HepG2 (cell line): ENCODE results near the gene GPR37L1. TPM values are rescaled to one million over a fixed set of nuclear protein-coding genes. Genes with fewer than 3 reads are reported as not detected.
A peak's percentile ranks its signal among the peaks of the same experiment; 100 is the strongest.

Source experiments
- ATF2 ChIP-seq: sonication (generic); formaldehyde crosslinking; IDR thresholded peaks from 2 replicates; pipeline ENCODE4 v1.4.0; 2020; ENCODE audit warnings: missing genetic modification reagents
- CTCF ChIP-seq: sonication (generic); formaldehyde crosslinking; IDR thresholded peaks from 2 replicates; pipeline ENCODE4 v1.5.0; 2020; ENCODE audit warnings: mild to moderate bottlenecking, missing genetic modification reagents, moderate library complexity
- GTF3A ChIP-seq: sonication (generic); formaldehyde crosslinking; conservative IDR thresholded peaks from 2 replicates; pipeline ENCODE4 v1.4.0; 2020; ENCODE audit warnings: mild to moderate bottlenecking, missing genetic modification reagents
- HES4 ChIP-seq: sonication (generic); formaldehyde crosslinking; IDR thresholded peaks from 2 replicates; pipeline ENCODE4 v1.9.0; 2021; ENCODE audit warnings: mild to moderate bottlenecking, missing genetic modification reagents, borderline replicate concordance
- HNRNPK ChIP-seq: fragments of 200-400 bp; formaldehyde crosslinking; IDR thresholded peaks from 2 replicates; pipeline ENCODE4 v1.6.1; 2018; ENCODE audit warnings: low read length, low read depth, moderate library complexity, mild to moderate bottlenecking; ENCODE audit not compliant: poor library complexity, severe bottlenecking
- JUNB ChIP-seq: sonication (generic); formaldehyde crosslinking; IDR thresholded peaks from 2 replicates; pipeline ENCODE4 v1.8.0; 2022; ENCODE audit warnings: missing genetic modification reagents, mild to moderate bottlenecking, borderline replicate concordance
- KLF11 ChIP-seq: IDR thresholded peaks from 2 replicates; pipeline ENCODE4 v1.6.1; 2016; ENCODE audit warnings: missing compliant biosample characterization
- MBNL3 ChIP-seq: fragments of 250-450 bp; sonication (Bioruptor Pico); conservative IDR thresholded peaks from 2 replicates; pipeline ENCODE4 v1.8.0; 2022; ENCODE audit warnings: mild to moderate bottlenecking, inconsistent platforms
- MTA3 ChIP-seq: sonication (generic); formaldehyde crosslinking; IDR thresholded peaks from 2 replicates; pipeline ENCODE4 v1.4.0; 2020; ENCODE audit warnings: missing genetic modification reagents
- NFE2 ChIP-seq: sonication (generic); formaldehyde crosslinking; IDR thresholded peaks from 2 replicates; pipeline ENCODE4 v1.4.0; 2020; ENCODE audit warnings: missing genetic modification reagents
- SALL2 ChIP-seq: sonication (generic); formaldehyde crosslinking; IDR thresholded peaks from 2 replicates; pipeline ENCODE4 v1.8.1; 2023; ENCODE audit warnings: mild to moderate bottlenecking, missing genetic modification reagents, inconsistent platforms
- SMYD3 ChIP-seq: sonication (generic); formaldehyde crosslinking; IDR thresholded peaks from 2 replicates; pipeline ENCODE4 v1.8.1; 2023; ENCODE audit warnings: mild to moderate bottlenecking, missing genetic modification reagents
- SNAI1 ChIP-seq: sonication (generic); formaldehyde crosslinking; IDR thresholded peaks from 2 replicates; pipeline ENCODE4 v1.5.0; 2020; ENCODE audit warnings: mild to moderate bottlenecking, missing genetic modification reagents, borderline replicate concordance
- TFE3 ChIP-seq: IDR thresholded peaks from 2 replicates; pipeline ENCODE4 v1.6.1; 2016
- TOE1 ChIP-seq: sonication (generic); formaldehyde crosslinking; IDR thresholded peaks from 2 replicates; pipeline ENCODE4 v1.4.0; 2020; ENCODE audit warnings: mild to moderate bottlenecking, missing genetic modification reagents
- XBP1 ChIP-seq: sonication (generic); formaldehyde crosslinking; IDR thresholded peaks from 2 replicates; pipeline ENCODE4 v1.5.0; 2020; ENCODE audit warnings: missing genetic modification reagents
- ZMYM4 ChIP-seq: sonication (generic); formaldehyde crosslinking; IDR thresholded peaks from 2 replicates; pipeline ENCODE4 v1.8.1; 2023; ENCODE audit warnings: mild to moderate bottlenecking, missing genetic modification reagents
- ZNF296 ChIP-seq: sonication (generic); formaldehyde crosslinking; conservative IDR thresholded peaks from 2 replicates; pipeline ENCODE4 v1.5.0; 2020; ENCODE audit warnings: mild to moderate bottlenecking, missing genetic modification reagents
- ZNF354B ChIP-seq: sonication (generic); formaldehyde crosslinking; IDR thresholded peaks from 2 replicates; pipeline ENCODE4 v1.8.0; 2022; ENCODE audit warnings: mild to moderate bottlenecking, missing genetic modification reagents
- ZNF510 ChIP-seq: sonication (generic); formaldehyde crosslinking; IDR thresholded peaks from 2 replicates; pipeline ENCODE4 v1.4.0; 2020; ENCODE audit warnings: low read depth, mild to moderate bottlenecking, missing genetic modification reagents
- ZNF674 ChIP-seq: sonication (generic); formaldehyde crosslinking; IDR thresholded peaks from 2 replicates; pipeline ENCODE4 v1.5.0; 2020; ENCODE audit warnings: low read depth, mild to moderate bottlenecking, missing genetic modification reagents
- polyA plus RNA-seq, 8 experiments: library from polyadenylated mRNA; depleted of rRNA in 3 of 8; stranded (reverse) in 7 of 8; unstranded in 1 of 8; fragments of >200 nt; fragmentation: Illumina TruSeq in 4 of 8; extraction: Trizol in 4 of 8; gene quantifications; 2 replicates each; pipeline versions ENCODE4 v1.2.1 to v1.2.3, GENCODE V29; 2011 to 2016; ENCODE audit warnings: low read depth in 4 of 8, missing spikeins in 1 of 8, mixed read lengths in 1 of 8; ENCODE audit not compliant: insufficient read depth in 1 of 8
- total RNA-seq, 5 experiments: library from RNA; depleted of rRNA; stranded (reverse); fragments of >200 nt; fragmentation: Illumina TruSeq; extraction: Trizol; gene quantifications; 2 replicates each; pipeline ENCODE4 v1.2.3, GENCODE V29; 2016; ENCODE audit warnings: low read depth in 1 of 5
- TF ChIP-seq, protein P1 (sequence below): sonication (generic); formaldehyde crosslinking; IDR thresholded peaks from 2 replicates; pipeline ENCODE4 v1.9.0; 2021; ENCODE audit warnings: missing genetic modification reagents, mild to moderate bottlenecking, borderline replicate concordance

GPR37L1 gene
- total and polyA plus RNA-seq, 2 of the 13 experiments (the other 11 are each of a cell fraction or from before 2014, with no cell fraction given): 0.13 TPM; not detected in 1

GRCh38 chr1:202084791-202085681 is 37.7 kb upstream of the GPR37L1 start (continued):
- no peak; the same call in 1 of the 2 replicates for TF ChIP-seq TOE1
- peak; percentile 22 for TF ChIP-seq ZNF510 (CRISPR knock-in tag)
- no peak for TF ChIP-seq ZNF354B (CRISPR knock-in tag)
- TF ChIP-seq ZNF674 (CRISPR knock-in tag): no peak
- TF ChIP-seq ZNF296: no peak
- TF ChIP-seq NFE2 (CRISPR knock-in tag): no peak
- TF ChIP-seq, protein P1, sequence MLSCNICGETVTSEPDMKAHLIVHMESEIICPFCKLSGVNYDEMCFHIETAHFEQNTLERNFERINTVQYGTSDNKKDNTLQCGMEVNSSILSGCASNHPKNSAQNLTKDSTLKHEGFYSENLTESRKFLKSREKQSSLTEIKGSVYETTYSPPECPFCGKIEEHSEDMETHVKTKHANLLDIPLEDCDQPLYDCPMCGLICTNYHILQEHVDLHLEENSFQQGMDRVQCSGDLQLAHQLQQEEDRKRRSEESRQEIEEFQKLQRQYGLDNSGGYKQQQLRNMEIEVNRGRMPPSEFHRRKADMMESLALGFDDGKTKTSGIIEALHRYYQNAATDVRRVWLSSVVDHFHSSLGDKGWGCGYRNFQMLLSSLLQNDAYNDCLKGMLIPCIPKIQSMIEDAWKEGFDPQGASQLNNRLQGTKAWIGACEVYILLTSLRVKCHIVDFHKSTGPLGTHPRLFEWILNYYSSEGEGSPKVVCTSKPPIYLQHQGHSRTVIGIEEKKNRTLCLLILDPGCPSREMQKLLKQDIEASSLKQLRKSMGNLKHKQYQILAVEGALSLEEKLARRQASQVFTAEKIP (CRISPR knock-in tag): no peak
- TF ChIP-seq CTCF (CRISPR knock-in tag): no peak; the same call in 1 of the 2 replicates
- no peak; the same call in 1 of the 2 replicates for TF ChIP-seq ATF2 (CRISPR knock-in tag)
- no peak for TF ChIP-seq JUNB
- TF ChIP-seq MTA3 (CRISPR knock-in tag): no peak
- no peak for TF ChIP-seq SMYD3
- TF ChIP-seq SNAI1 (CRISPR knock-in tag): no peak
- peak; percentile 25 for TF ChIP-seq HNRNPK
- TF ChIP-seq TFE3: no peak
- TF ChIP-seq SALL2 (CRISPR knock-in tag): no peak
- peak; percentile 73 for TF ChIP-seq ZMYM4 (CRISPR knock-in tag)
- TF ChIP-seq MBNL3: no peak
- TF ChIP-seq XBP1: no peak
- no peak for TF ChIP-seq KLF11
- TF ChIP-seq HES4 (CRISPR knock-in tag): no peak
- TF ChIP-seq GTF3A: 0 out of 2 replicates have a peak, but pooled peaks have one; percentile 60
